Astrocyte (in vitro differentiated cells and primary cell): ENCODE measurements around the gene CIAO3.

Experiments
- EZH2 ChIP-seq: IDR thresholded peaks from 2 replicates; pipeline ENCODE4 v1.6.1; 2012; ENCODE audit warnings: mild to moderate bottlenecking, low read length, inconsistent platforms; ENCODE audit not compliant: insufficient read depth
- TF ChIP-seq, protein P1 (sequence below): IDR thresholded peaks from 2 replicates; pipeline ENCODE4 v1.5.1; 2011; ENCODE audit warnings: low read depth, mild to moderate bottlenecking, inconsistent platforms, low read length, moderate library complexity; ENCODE audit not compliant: insufficient read depth

GRCh38 chr16:725463-726187 lies 15.2 kb downstream of the CIAO3 start:
- TF ChIP-seq EZH2, result no peak
- TF ChIP-seq, protein P1, sequence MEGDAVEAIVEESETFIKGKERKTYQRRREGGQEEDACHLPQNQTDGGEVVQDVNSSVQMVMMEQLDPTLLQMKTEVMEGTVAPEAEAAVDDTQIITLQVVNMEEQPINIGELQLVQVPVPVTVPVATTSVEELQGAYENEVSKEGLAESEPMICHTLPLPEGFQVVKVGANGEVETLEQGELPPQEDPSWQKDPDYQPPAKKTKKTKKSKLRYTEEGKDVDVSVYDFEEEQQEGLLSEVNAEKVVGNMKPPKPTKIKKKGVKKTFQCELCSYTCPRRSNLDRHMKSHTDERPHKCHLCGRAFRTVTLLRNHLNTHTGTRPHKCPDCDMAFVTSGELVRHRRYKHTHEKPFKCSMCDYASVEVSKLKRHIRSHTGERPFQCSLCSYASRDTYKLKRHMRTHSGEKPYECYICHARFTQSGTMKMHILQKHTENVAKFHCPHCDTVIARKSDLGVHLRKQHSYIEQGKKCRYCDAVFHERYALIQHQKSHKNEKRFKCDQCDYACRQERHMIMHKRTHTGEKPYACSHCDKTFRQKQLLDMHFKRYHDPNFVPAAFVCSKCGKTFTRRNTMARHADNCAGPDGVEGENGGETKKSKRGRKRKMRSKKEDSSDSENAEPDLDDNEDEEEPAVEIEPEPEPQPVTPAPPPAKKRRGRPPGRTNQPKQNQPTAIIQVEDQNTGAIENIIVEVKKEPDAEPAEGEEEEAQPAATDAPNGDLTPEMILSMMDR, result no peak
